GM08714 (cell line): Measurements from ENCODE around the gene DNMT3L.
"Not testable (repeated sequence)": the region's sequence is repeated elsewhere in the genome, so short reads cannot be mapped to it uniquely, and the experiment has no call there.

ENCODE experiments used
- H3K4me3 ChIP-seq: fragments of 200-500 bp; sonication (Bioruptor generic); 2 replicates; pipeline ENCODE4 v1.5.1; 2014; ENCODE audit warnings: mild to moderate bottlenecking, low read length, inconsistent platforms
- ZNF274 ChIP-seq: IDR thresholded peaks from 2 replicates; pipeline ENCODE4 v1.6.1; 2012; ENCODE audit warnings: mild to moderate bottlenecking, low read depth, low read length

Gene DNMT3L

GRCh38 chr21:44289381-44290010 is 27.8 kb upstream of the DNMT3L start:
- no peak overlapping the region for H3K4me3 ChIP-seq
- TF ChIP-seq ZNF274 = no peak

GRCh38 chr21:44288251-44289110 is 26.8 kb upstream of the DNMT3L start:
- H3K4me3 ChIP-seq = no peak overlapping the region
- TF ChIP-seq ZNF274 = no peak

- TF ChIP-seq ZNF274 = no peak
- no peak overlapping the region for H3K4me3 ChIP-seq
These were observed 25.3 kb upstream of the DNMT3L start for GRCh38 chr21:44286716-44287632.

- no peak for TF ChIP-seq ZNF274
- no peak overlapping the region for H3K4me3 ChIP-seq
These were observed 24.5 kb upstream of the DNMT3L start for GRCh38 chr21:44286086-44286715.

GRCh38 chr21:44285138-44285992 is 23.7 kb upstream of the DNMT3L start, which contains the start of gene AIRE:
AIRE (plus strand) TSS chr21:44285876; CDS start chr21:44286007, 131 bp downstream.
- TF ChIP-seq ZNF274 = no peak

GRCh38 chr21:44283948-44284347 is 22.3 kb upstream of the DNMT3L start:
- TF ChIP-seq ZNF274 = no peak
- no peak overlapping the region for H3K4me3 ChIP-seq

More at GRCh38 chr21:44285138-44285992, 23.7 kb upstream of the DNMT3L start, which contains the start of gene AIRE:
- no peak within 1 kb of the TSS for H3K4me3 ChIP-seq

GRCh38 chr21:44283211-44283785 is 21.6 kb upstream of the DNMT3L start:
- H3K4me3 ChIP-seq = not testable (repeated sequence)

- H3K4me3 ChIP-seq = no peak overlapping the region
- no peak for TF ChIP-seq ZNF274
These were observed 20.7 kb upstream of the DNMT3L start for GRCh38 chr21:44282370-44282769.

- H3K4me3 ChIP-seq = no peak overlapping the region
- TF ChIP-seq ZNF274 = no peak
These were observed 20.1 kb upstream of the DNMT3L start for GRCh38 chr21:44281801-44282200.

- no peak overlapping the region for H3K4me3 ChIP-seq
- TF ChIP-seq ZNF274 = no peak
These were observed 17.9 kb upstream of the DNMT3L start for GRCh38 chr21:44279354-44280260.

GRCh38 chr21:44275041-44275440 is 13.3 kb upstream of the DNMT3L start:
- TF ChIP-seq ZNF274 = no peak
- no peak overlapping the region for H3K4me3 ChIP-seq

GRCh38 chr21:44273046-44273445 is 11.3 kb upstream of the DNMT3L start:
- no peak overlapping the region for H3K4me3 ChIP-seq
- no peak for TF ChIP-seq ZNF274
